GM03348 (cell line): ENCODE measurements around the gene STAMBP.

Experiments used
- DNase-seq: peaks from one replicate; pipeline ENCODE4 v3.0.0; 2012; ENCODE audit warnings: low spot score

Gene STAMBP

DNA sequence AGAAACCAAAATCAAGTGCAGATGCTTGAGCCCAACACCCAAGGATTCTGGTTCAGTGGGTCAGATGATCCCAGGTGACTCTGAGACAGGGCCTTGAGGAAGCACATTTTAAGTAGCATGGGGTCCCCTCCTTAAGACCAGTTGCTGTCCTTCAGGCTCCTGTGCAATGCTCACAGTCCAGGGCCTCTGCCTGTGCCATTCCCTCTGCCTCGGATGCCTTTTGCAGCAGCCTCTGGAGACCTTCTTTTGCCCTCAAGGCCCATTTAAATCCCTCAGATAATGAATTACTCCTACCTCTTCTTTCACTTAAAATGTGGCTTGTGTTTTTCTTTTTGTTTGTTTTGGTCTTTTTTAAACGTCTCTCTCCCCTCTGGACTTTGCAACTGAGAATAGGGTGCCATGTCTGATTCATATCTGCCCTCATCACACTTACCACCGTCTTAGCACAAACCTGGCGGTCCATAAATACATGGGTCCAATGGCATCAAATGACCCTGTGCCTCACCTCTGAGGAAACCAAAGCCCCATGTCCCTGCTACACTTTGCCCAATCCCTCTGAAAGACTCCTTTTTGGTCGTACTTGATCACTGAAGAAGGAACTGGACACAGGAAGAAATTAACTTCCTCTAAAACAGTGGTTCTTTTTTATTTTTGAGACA is 78.2 kb downstream of the STAMBP start:
- DNase-seq: no peak

DNA sequence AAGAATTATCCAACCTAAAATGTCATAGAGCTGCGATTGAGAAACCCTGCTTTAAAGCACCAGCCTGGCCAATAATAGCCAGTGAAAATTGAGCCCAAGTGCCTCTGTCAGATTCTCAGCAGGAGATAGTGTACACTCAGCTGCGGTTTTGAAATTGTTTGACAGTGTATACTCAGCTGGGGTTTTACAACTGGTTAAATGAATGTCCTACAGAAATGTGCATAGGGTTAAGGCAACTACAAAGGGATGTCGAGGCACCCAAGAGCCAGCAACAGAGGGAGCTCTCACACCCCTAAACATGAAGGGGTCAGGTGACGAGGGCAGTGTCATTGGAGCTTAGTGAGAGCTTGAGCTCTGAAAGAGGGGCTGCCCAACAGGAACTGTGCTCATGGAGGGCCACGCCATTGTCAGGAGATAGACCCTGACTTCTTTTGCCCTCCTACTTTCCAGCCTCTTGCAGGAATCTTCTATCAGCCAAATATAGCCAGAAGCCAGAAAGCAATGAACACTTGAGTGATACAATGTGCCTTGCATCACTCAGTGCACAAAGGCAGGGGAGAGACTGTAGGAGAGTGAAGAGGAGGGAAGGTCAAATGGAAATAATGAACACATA is 79.2 kb downstream of the STAMBP start:
- no peak for DNase-seq

DNA sequence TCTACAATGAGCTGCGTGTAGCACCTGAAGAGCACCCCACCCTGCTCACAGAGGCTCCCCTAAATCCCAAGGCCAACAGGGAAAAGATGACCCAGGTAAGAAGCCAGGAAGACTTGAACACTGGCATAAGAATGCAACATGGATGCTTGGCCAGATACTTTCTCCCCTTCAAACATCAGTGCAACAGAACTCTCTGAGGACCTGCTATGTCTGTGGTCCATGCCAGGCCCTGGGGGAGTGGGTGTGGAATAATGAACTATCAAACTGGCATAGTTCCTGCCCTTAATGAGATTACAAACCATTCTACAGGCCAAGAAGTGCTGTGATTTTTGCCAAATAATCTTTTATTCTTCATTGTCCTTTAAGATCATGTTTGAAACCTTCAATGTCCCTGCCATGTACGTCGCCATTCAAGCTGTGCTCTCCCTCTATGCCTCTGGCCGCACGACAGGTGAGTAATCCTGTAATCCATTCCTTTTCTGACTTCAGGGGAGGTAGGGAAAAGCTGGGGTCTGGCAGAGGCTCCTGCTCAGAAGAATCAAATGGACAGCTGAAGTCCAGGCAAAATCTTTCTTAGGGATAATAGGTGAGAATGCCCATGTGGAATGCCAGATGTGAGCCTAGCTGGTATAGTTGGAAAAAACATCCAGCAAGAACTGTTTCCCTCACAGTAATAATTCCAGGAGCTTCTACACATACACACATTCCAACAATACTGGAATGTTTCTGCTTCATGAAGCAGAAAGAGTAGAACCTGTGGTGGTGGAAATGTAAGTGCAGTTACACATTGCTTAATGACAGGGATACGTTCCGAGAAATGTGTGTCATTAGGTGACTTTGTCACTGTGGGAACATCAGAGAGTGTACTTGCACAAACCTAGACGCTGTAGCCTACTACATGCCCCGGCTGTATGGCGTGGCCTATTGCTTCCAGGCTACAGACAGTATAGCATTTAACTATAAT is 80.2 kb downstream of the STAMBP start:
- no peak for DNase-seq

DNA sequence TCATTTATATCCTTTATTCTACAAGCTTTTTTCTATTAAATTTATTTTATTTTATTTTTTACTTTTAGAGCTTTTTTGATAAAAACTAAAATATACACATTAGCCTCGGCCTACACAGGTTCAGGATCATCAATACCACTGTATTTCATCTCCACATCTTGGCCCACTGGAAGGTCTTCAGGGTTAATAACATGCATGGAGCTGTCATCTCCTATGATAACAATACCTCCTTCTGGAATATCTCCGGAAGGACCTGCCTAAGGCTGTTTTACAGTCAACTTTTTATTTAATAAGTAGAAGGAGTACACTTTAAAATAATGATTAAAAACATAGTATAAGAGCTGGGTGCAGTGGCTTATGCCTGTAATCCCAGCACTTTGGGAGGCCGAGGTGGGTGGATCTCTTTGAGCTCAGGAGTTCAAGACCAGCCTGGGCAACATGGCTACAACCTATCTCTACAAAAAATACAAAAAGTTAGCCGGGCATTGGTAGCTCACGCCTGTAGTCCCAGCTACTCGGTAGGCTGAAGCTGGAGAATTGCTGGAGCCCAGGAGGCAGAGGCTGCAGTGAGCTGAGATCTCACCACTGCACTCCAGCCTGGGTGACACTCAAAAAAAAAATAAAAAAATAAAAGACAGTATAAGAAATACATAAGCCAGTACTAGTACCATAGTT is 82.2 kb downstream of the STAMBP start:
- DNase-seq: no peak

DNA sequence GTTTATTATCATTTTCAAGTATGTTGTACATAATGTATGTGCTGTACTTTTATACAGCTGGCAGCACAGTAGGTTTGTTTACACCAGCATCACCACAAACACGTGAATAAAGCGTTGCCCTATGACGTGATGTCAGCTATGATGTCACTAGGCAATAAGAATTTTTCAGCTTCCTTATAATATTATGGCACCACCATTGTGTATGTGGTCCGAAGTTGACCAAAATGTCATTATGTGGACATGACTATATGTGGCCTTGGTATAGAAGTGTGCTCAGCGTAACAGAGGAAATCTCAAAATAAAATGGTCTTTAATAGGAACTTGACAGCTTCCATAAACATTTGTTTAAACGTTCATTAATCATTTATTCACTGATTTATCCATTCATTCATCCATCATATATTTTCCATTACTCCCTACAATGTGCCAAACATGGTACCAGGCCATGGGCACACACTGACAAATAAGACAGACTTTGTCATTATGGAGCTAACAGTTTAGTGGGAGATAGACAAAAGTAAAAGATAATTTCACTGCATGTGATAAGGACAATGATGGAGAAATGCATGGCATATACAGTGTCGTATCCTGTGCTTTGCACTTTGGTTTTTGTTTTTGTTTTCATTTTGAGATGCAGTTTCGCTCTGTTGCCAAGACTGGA is 82.9 kb downstream of the STAMBP start:
- DNase-seq: no peak

DNA sequence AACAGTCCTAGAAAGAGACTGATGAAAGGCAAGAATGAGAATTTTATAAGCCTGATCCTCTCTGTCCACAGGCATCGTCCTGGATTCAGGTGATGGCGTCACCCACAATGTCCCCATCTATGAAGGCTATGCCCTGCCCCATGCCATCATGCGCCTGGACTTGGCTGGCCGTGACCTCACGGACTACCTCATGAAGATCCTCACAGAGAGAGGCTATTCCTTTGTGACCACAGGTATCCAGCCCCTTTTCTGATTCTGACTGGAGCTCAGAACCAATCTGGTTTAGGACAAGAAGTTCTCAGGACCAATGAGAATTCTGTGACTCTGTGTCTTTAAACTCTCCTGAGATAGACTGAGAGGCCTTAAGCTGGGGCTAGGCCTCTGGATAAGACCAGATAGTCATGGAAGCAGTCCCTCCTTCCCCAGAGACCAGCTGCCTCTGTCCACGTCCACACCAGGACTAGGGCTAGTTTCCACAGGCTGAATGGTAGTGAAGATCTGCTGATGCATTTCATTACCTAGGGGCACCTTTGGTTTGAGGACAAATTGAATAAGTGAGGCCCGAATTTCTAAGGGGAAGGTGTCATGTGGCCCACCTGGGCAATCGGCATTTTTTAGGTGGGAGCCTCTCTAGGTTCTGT is 84.8 kb downstream of the STAMBP start:
- DNase-seq: no peak

DNA sequence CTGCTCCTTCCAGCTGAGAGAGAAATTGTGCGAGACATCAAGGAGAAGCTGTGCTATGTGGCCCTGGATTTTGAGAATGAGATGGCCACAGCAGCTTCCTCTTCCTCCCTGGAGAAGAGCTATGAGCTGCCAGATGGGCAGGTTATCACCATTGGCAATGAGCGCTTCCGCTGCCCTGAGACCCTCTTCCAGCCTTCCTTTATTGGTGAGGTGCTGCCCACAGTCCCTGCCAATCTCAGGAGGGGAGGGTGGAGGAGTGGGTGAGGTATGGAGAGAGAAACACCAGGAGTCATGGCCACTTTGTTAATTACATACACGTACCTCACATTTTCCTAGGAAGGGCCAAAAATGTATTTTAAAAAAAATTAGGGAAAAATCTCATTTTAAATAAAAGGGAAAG is 85.9 kb downstream of the STAMBP start:
- no peak for DNase-seq

DNA sequence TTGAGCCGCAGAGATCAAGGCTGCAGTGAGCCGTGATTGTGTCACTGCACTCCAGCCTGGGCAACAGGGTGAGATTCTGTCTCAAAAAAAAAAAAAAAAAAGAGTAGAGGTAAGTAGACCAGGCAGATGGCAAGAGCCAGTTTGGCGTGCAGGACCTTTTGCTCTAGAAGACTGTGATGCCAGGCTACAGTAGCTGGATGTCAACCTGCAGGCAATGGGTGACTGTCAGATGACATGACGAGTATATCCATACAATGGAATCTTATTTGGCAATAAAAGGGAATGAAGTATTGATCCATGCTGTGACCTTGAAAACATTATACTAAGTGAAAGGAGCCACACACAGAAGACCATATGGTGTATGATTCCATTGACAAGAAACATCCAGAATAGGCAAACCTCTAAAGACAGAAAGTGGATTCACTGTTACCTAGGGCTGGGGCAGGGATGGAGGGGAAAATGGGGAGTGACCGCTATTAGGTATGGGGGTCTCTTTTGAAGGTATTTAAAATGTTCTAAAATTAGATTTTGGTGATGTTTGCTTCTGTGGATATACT is 86.8 kb downstream of the STAMBP start:
- DNase-seq: no peak

DNA sequence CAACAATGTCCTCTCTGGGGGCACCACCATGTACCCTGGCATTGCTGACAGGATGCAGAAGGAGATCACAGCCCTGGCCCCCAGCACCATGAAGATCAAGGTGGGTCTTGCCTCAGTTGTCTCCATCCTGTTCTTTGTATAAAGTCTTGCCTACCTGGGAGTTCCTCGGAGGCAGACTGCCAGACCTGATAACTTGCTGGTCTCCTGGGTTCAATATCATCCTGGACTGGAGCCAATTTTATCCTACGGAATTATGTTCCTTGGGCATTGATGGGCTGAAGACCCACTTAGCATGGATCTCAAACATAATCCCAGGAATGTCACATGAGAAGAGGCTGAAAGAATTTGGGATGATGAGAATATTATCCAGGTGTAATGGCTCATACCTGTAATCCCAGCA is 87.9 kb downstream of the STAMBP start:
- DNase-seq: no peak

DNA sequence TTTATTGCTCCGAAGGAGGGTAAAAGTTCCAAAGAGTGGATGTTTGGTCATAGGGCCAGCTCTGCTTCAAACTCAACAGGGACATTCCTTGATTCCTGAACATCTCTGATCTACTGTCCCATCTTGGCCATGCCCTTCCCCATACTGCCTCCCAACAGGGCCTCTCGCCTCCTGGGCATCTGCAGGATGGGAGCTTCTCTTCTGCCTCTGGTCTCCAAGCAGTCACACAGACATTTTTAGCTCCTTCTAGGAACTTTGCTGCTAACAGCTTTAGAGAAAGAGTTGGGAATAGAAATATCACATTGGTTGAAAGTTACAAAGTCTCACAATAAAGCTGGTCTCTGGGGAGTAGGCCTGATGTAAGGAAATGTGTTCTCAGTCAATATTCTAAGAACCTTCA is 88.5 kb downstream of the STAMBP start:
- no peak for DNase-seq

DNA sequence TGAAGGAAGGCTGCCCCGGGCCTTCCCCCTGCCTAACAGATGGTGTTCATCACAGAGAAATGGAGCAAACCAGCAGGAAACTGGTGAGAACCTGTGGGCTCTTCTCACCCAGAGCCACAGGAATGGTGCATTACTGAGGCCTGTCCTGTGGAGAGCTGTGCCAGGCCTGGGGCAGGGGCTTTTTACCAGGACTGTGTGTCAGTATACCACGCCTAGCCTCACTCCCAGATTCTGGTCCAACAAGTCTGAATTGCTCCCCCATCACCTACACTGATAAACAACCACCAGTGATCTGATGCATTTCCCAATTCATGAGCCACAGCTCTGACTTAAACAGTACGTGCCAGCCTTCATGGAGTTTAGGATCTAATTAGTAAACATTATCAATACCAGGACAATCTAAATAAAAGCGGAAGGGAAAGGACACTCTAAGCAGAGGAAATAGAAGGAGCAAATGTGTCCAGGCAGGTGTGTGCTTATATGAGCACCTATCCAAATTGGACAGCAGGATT is 89.0 kb downstream of the STAMBP start:
- DNase-seq: no peak

DNA sequence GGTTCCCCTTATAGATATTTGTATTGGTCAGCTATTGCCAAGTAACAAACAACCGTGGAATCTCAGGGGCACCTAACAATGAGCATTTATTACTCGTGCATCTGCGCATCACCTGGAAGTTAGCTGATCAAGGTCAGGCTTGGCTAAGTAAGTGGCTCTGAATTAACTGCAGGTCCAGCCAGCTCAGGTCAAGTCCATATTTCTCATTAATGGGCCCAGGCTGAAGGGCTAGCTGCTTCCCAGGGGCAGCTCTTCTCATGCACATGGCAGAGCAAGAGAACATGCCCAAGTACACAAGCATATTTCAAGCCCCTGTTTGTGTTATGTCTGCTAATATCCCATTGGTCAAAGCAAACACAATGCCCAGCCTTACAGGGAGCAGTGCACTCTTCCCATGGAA is 90.1 kb downstream of the STAMBP start:
- no peak for DNase-seq

DNA sequence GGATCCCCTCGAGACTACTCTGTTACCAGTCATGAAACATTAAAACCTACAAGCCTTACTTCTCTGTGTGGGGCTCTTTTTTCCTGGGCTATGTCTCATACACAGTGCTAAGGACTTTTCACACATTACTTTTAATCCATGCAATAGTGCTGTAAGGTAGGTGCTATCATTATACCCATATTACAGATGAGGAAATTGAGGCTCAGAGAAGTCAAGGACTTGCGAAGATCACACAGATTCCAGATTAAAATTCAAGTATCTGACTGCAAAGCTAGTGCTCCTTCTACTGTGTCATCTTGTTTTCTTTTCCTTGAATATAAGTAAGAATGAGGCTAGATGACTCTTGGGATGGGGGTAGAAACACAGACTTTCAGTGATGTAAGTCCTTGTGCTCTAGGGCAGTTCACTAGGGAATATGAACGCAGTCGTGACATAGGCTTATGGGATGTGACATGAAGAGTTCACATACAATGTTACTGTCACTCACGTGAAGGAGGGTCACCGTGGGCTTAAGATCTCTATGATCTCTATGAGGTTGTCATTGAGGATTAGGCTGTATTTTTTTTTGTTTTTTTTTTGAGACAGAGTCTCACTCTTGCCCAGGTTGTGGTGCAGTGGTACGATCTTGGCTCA is 91.0 kb downstream of the STAMBP start:
- no peak for DNase-seq

DNA sequence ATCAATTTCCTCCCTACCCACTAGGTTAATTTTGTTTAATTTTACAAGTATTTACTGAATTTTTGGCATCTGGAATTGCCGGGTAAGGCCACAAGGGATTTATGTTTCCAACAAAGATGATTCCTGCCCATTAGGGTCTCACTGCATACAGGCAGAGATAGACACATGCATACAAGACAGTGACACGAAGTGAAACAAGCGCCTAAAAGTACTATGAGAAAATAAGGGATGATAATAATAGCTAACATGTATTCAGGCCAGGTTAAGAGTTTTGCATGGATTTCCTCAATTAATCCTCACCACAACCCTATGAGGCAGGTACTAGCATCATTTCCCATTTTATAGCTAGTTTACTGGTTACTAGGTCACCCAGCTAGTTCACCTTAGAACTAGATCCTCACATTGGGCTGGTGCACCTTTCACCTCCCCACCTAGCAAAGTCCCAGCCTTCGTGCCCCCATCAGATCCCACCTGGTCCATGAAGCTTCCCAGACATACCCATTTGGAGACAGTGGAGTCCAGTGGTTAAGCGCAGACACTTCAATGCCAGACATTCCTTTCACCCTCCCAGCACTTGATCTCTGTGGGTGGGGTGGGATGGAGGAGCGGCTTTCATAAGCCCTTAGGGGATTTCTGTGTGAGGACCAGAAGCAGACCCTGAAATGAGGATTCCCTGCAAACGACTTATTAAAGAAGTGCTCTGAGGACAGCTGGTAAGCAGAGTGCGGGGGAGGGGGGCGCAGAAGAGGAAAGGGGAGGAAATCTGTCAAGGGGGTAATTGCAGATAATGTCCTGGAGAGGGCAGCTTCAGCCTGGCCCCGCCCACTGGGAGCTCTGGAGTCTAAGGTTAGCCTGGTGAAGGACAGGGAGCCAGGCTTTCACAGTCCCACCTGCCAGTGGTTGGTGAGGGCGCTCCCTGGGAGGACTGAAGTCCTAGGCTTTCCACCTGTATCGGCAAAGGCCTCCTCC is 92.1 kb downstream of the STAMBP start:
- peak; percentile 18 for DNase-seq

DNA sequence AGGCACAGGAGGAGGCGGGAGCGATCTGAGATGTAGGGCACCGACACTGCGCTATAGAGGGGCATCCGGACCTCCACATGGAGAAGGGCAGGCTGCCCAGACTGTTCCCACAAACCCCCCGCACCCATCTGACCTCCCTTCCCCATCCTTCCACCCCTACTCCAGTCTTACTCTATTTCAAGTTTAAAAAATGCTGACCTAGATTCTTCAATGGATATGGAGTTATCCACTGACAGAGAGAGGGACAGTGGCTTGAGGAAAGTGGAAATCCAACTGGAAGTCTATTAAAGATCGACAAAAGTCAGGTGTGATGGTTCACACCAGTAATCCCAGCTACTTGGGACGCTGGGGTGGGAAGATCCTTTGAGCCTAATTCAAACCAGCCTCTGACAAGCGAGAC is 92.8 kb downstream of the STAMBP start:
- no peak for DNase-seq

DNA sequence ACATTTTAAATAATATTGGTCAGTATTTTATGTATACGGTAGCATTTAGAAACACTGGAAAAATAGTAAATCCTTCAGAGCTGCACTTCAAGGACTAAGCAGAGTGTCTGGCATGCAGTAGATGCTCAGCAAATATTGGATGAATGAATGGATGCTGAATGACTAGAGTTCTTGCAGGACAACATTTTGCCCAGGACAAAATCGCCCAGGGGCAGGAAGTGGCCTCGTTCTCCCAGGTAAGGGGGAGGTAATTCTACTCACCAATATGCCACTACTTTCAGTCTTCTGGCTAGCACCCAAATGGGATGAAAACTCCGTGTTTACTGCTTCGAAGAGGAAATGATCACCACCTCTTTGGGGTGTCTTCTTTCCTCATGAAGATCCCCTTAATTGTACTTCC is 93.9 kb downstream of the STAMBP start:
- no peak for DNase-seq
